ENCODE data around the gene FARSB.

FARSB gene

GRCh38 chr2:222526480-222527277 lies 129.2 kb downstream of the FARSB start:
- Mint-ChIP-seq H3K4me1 (ENCODE audit: low read depth) (no peaks in the 10 kb centered on the region), H3K4me3 (no peak overlapping the region), H3K9me3 (peaks cover 4% of the 10 kb centered on the region), H3K36me3 (ENCODE audit: low read depth) (no peaks in the 10 kb centered on the region), H3K27ac (no peak overlapping the region), H3K27me3 (no peaks in the 10 kb centered on the region)

GRCh38 chr2:222525811-222526210 lies 130.1 kb downstream of the FARSB start:
- H3K27ac Mint-ChIP-seq, result no peak overlapping the region
- peaks cover 4% of the 10 kb centered on the region for H3K9me3 Mint-ChIP-seq
- no peaks in the 10 kb centered on the region for H3K36me3 Mint-ChIP-seq (ENCODE audit: low read depth)

GRCh38 chr2:222523783-222524544 lies 131.9 kb downstream of the FARSB start:
- H3K27me3 Mint-ChIP-seq, result no peaks in the 10 kb centered on the region
- H3K9me3 Mint-ChIP-seq, result peaks cover 4% of the 10 kb centered on the region
- H3K4me3 Mint-ChIP-seq, result no peak overlapping the region

More at GRCh38 chr2:222525811-222526210, 130.1 kb downstream of the FARSB start:
- no peak overlapping the region for H3K4me3 Mint-ChIP-seq
- H3K4me1 Mint-ChIP-seq (ENCODE audit: low read depth), result no peaks in the 10 kb centered on the region
- H3K27me3 Mint-ChIP-seq, result no peaks in the 10 kb centered on the region

GRCh38 chr2:222522082-222522481 lies 133.8 kb downstream of the FARSB start:
- Mint-ChIP-seq H3K9me3 (peaks cover 4% of the 10 kb centered on the region), H3K27ac (no peak overlapping the region), H3K4me1 (ENCODE audit: low read depth) (no peaks in the 10 kb centered on the region), H3K36me3 (ENCODE audit: low read depth) (no peaks in the 10 kb centered on the region), H3K27me3 (no peaks in the 10 kb centered on the region), H3K4me3 (no peak overlapping the region)

More at GRCh38 chr2:222523783-222524544, 131.9 kb downstream of the FARSB start:
- no peaks in the 10 kb centered on the region for H3K4me1 Mint-ChIP-seq (ENCODE audit: low read depth)
- no peaks in the 10 kb centered on the region for H3K36me3 Mint-ChIP-seq (ENCODE audit: low read depth)
- H3K27ac Mint-ChIP-seq, result no peak overlapping the region

- Mint-ChIP-seq H3K27me3 (peaks cover 3% of the 10 kb centered on the region), H3K9me3 (no peaks in the 10 kb centered on the region)
Measured at GRCh38 chr2:222521099-222521498, 134.8 kb downstream of the FARSB start.

More at GRCh38 chr2:222521099-222521498, 134.8 kb downstream of the FARSB start:
- Mint-ChIP-seq H3K27ac (no peak overlapping the region), H3K4me1 (ENCODE audit: low read depth) (no peaks in the 10 kb centered on the region), H3K4me3 (no peak overlapping the region), H3K36me3 (ENCODE audit: low read depth) (no peaks in the 10 kb centered on the region)

Measured in stimulated activated naive CD8-positive, alpha-beta T cell treated with anti-CD3 and anti-CD28 coated beads, Interleukin-15, Interleukin-2, amounts not matched to agents 100 ng/mL and 50 ng/mL, for 24 hours (primary cell).